GM18519 (cell line): ENCODE results near the gene VTA1.

Experiments used
- ATAC-seq: cut with Tn5 transposase; IDR thresholded peaks from one replicate; pipeline ENCODE4 v1.9.1; 2021; ENCODE audit warnings: mild to moderate bottlenecking, moderate library complexity; ENCODE audit not compliant: unreplicated experiment, low FRiP score

VTA1 gene

GRCh38 chr6:142260748-142261147 is 113.7 kb downstream of the VTA1 start:
- ATAC-seq, result no peak

GRCh38 chr6:142262231-142262630 is 115.2 kb downstream of the VTA1 start:
- ATAC-seq, result no peak

GRCh38 chr6:142265476-142265875 is 118.4 kb downstream of the VTA1 start:
- ATAC-seq, result no peak

GRCh38 chr6:142266060-142266459 is 119.0 kb downstream of the VTA1 start:
- ATAC-seq, result no peak

- no peak for ATAC-seq
Measured at GRCh38 chr6:142271476-142271875, 124.4 kb downstream of the VTA1 start.
